Endodermal cell (in vitro differentiated cells): ENCODE results near the gene CACTIN. TPM values are rescaled to one million over a fixed set of nuclear protein-coding genes. Genes with fewer than 3 reads are reported as not detected.
A peak's percentile ranks its signal among the peaks of the same experiment; 100 is the strongest.

Source experiments
- DNase-seq: peaks from one replicate; pipeline ENCODE4 v3.0.0-alpha.2; 2017
- H3K27ac ChIP-seq: 2 replicates; pipeline ENCODE4 v1.5.1; 2013; ENCODE audit warnings: mild to moderate bottlenecking, low read depth, low read length, moderate library complexity
- H3K27me3 ChIP-seq: 2 replicates; pipeline ENCODE4 v1.6.1; 2013; ENCODE audit warnings: mild to moderate bottlenecking, low read length, moderate library complexity; ENCODE audit not compliant: insufficient read depth, control insufficient read depth, poor library complexity, severe bottlenecking
- H3K36me3 ChIP-seq: 2 replicates; pipeline ENCODE4 v1.7.0; 2013; ENCODE audit warnings: mild to moderate bottlenecking, low read length, moderate library complexity; ENCODE audit not compliant: control insufficient read depth, insufficient read depth
- H3K4me1 ChIP-seq: one replicate; pipeline ENCODE4 v1.7.0; 2013; ENCODE audit warnings: low read length; ENCODE audit not compliant: control insufficient read depth, insufficient read depth
- H3K4me3 ChIP-seq: 2 replicates; pipeline ENCODE4 v1.5.1; 2013; ENCODE audit warnings: mild to moderate bottlenecking, low read length, moderate library complexity
- H3K9ac ChIP-seq: 2 replicates; pipeline ENCODE4 v1.6.1; 2013; ENCODE audit warnings: mild to moderate bottlenecking, low read length, moderate library complexity; ENCODE audit not compliant: poor library complexity, severe bottlenecking; ENCODE audit errors: extremely low read depth
- H3K9me3 ChIP-seq: 2 replicates; pipeline ENCODE4 v1.6.1; 2013; ENCODE audit warnings: mild to moderate bottlenecking, low read length, moderate library complexity; ENCODE audit not compliant: control insufficient read depth
- H3K27ac Mint-ChIP-seq: 2 replicates; pipeline ENCODE4 v1.8.0; 2020; ENCODE audit warnings: mixed read lengths
- H3K27me3 Mint-ChIP-seq: 2 replicates; pipeline ENCODE4 v1.8.0; 2021; ENCODE audit warnings: mild to moderate bottlenecking, mixed read lengths; ENCODE audit not compliant: insufficient read depth
- H3K36me3 Mint-ChIP-seq: 2 replicates; pipeline ENCODE4 v1.8.0; 2020; ENCODE audit warnings: low read depth, mixed read lengths
- H3K4me1 Mint-ChIP-seq: 2 replicates; pipeline ENCODE4 v1.8.0; 2020; ENCODE audit warnings: mixed read lengths
- H3K4me3 Mint-ChIP-seq: 2 replicates; pipeline ENCODE4 v1.8.0; 2020; ENCODE audit warnings: mild to moderate bottlenecking, moderate library complexity, mixed read lengths
- H3K9me3 Mint-ChIP-seq: 2 replicates; pipeline ENCODE4 v1.8.0; 2020; ENCODE audit warnings: mild to moderate bottlenecking, mixed read lengths
- CTCF ChIP-seq: fragments of 200-600 bp; sonication (generic); conservative IDR thresholded peaks from 2 replicates; pipeline ENCODE4 v1.5.0; 2021; ENCODE audit warnings: antibody characterized with exemption, mild to moderate bottlenecking
- WGBS, 2 experiments: methylation state at CpG; one replicate each; pipeline versions ENCODE4 v1.1.5 to v1.1.7; 2013; ENCODE audit warnings: missing lambda C conversion rate in 2 of 2, mixed read lengths in 1 of 2; ENCODE audit not compliant: insufficient coverage in 1 of 2, insufficient read length in 1 of 2; 5-methylcytosine and 5-hydroxymethylcytosine counted together
- total RNA-seq, 2 donors: library from RNA; stranded (reverse); fragmentation: NEBNext Ultra II Directional in 1 of 2; extraction: Animal tissue kit (Norgen Biotek cat#: 25700) in 1 of 2; gene quantifications; 2 replicates in 1 of 2; 3 replicates in 1 of 2; pipeline ENCODE4 v1.2.1, GENCODE V29; 2021

CACTIN gene
- total RNA-seq, 2 donors from 2014 or later = 31.5 to 33.5 TPM

GRCh38 chr19:3644351-3645066 is 17.9 kb upstream of the CACTIN start:
- no peaks in the 10 kb centered on the region for H3K4me1 Mint-ChIP-seq
- H3K9me3 Mint-ChIP-seq = no peaks in the 10 kb centered on the region

GRCh38 chr19:3643674-3644313 is 17.2 kb upstream of the CACTIN start:
- Histone ChIP-seq H3K27ac (no peak overlapping the region), H3K27me3 (no peaks in the 10 kb centered on the region), H3K9ac (no peak overlapping the region), H3K4me3 (no peak overlapping the region), H3K4me1 (no peaks in the 10 kb centered on the region), H3K9me3 (no peaks in the 10 kb centered on the region), H3K36me3 (peaks cover 22% of the 10 kb centered on the region)
- TF ChIP-seq CTCF = no peak
- peaks cover 30% of the 10 kb centered on the region for H3K36me3 Mint-ChIP-seq
- H3K27ac Mint-ChIP-seq = no peak overlapping the region
- no peaks in the 10 kb centered on the region for H3K4me1 Mint-ChIP-seq
- no peaks in the 10 kb centered on the region for H3K9me3 Mint-ChIP-seq
- H3K4me3 Mint-ChIP-seq = no peak overlapping the region
- no peak for DNase-seq
- WGBS, 2 experiments = 91 to 92% methylated on average over 8 to 26 of the region's 28 CpGs
- no peaks in the 10 kb centered on the region for H3K27me3 Mint-ChIP-seq

More at GRCh38 chr19:3644351-3645066, 17.9 kb upstream of the CACTIN start:
- Histone ChIP-seq H3K27me3 (no peaks in the 10 kb centered on the region), H3K9ac (no peak overlapping the region), H3K4me3 (no peak overlapping the region), H3K9me3 (no peaks in the 10 kb centered on the region), H3K27ac (no peak overlapping the region), H3K4me1 (no peaks in the 10 kb centered on the region), H3K36me3 (peaks cover 21% of the 10 kb centered on the region)
- 92 to 95% methylated on average over 12 to 19 of the region's 19 CpGs for WGBS, 2 experiments
- Mint-ChIP-seq H3K36me3 (peaks cover 26% of the 10 kb centered on the region), H3K4me3 (no peak overlapping the region), H3K27me3 (no peaks in the 10 kb centered on the region), H3K27ac (no peak overlapping the region)
- DNase-seq = no peak
- TF ChIP-seq CTCF = no peak

GRCh38 chr19:3642987-3643673 is 16.5 kb upstream of the CACTIN start:
- Histone ChIP-seq H3K36me3 (peaks cover 22% of the 10 kb centered on the region), H3K4me3 (no peak overlapping the region), H3K9me3 (no peaks in the 10 kb centered on the region), H3K4me1 (no peaks in the 10 kb centered on the region), H3K9ac (no peak overlapping the region), H3K27me3 (no peaks in the 10 kb centered on the region), H3K27ac (no peak overlapping the region)
- peak; percentile 87 for DNase-seq
- H3K4me3 Mint-ChIP-seq = no peak overlapping the region
- no peaks in the 10 kb centered on the region for H3K4me1 Mint-ChIP-seq
- peaks cover 35% of the 10 kb centered on the region for H3K36me3 Mint-ChIP-seq
- no peaks in the 10 kb centered on the region for H3K9me3 Mint-ChIP-seq
- no peak overlapping the region for H3K27ac Mint-ChIP-seq
- TF ChIP-seq CTCF = no peak
- no peaks in the 10 kb centered on the region for H3K27me3 Mint-ChIP-seq
- WGBS, 2 experiments = 92 to 96% methylated on average over 25 to 34 of the region's 36 CpGs
